ENCODE results near the gene TMEM87B.

The TMEM87B gene

GRCh38 chr2:112152476-112153178 lies 97.6 kb downstream of the TMEM87B start:
- no peak for DNase-seq

- no peak for DNase-seq
Observed at GRCh38 chr2:112153179-112153490, 98.1 kb downstream of the TMEM87B start.

GRCh38 chr2:112153501-112153900 lies 98.4 kb downstream of the TMEM87B start:
- DNase-seq: no peak

- DNase-seq: no peak
Observed at GRCh38 chr2:112154246-112155117, 99.4 kb downstream of the TMEM87B start.

- DNase-seq: no peak
Observed at GRCh38 chr2:112155331-112156151, 100.5 kb downstream of the TMEM87B start.

GRCh38 chr2:112156152-112156986 lies 101.3 kb downstream of the TMEM87B start:
- no peak for DNase-seq

GRCh38 chr2:112157472-112157871 lies 102.4 kb downstream of the TMEM87B start:
- DNase-seq: no peak

- DNase-seq: no peak
Observed at GRCh38 chr2:112159454-112159921, 104.4 kb downstream of the TMEM87B start.

GRCh38 chr2:112160283-112161250 lies 105.5 kb downstream of the TMEM87B start:
- no peak for DNase-seq

GRCh38 chr2:112161431-112162145 lies 106.5 kb downstream of the TMEM87B start:
- no peak for DNase-seq

- DNase-seq: no peak
Observed at GRCh38 chr2:112162341-112162740, 107.3 kb downstream of the TMEM87B start.

- no peak for DNase-seq
Observed at GRCh38 chr2:112162956-112163355, 107.9 kb downstream of the TMEM87B start.

GRCh38 chr2:112163541-112163981 lies 108.5 kb downstream of the TMEM87B start:
- DNase-seq: no peak

- no peak for DNase-seq
Observed at GRCh38 chr2:112164876-112165275, 109.8 kb downstream of the TMEM87B start.

- DNase-seq: no peak
Observed at GRCh38 chr2:112165296-112165695, 110.2 kb downstream of the TMEM87B start.

GRCh38 chr2:112166806-112167499 lies 111.9 kb downstream of the TMEM87B start:
- no peak for DNase-seq

- DNase-seq: no peak
Observed at GRCh38 chr2:112168422-112169124, 113.5 kb downstream of the TMEM87B start.
